Uterus (tissue), 4 donors: Measurements from ENCODE around the gene ARHGAP21. TPM values are rescaled to one million over a fixed set of nuclear protein-coding genes. Genes with fewer than 3 reads are reported as not detected.

ENCODE experiments used
- DNase-seq, 2 donors: peaks; one replicate each; pipeline ENCODE4 v3.0.0-alpha.2; 2019 to 2020
- H3K27ac ChIP-seq, 2 donors: fragments of 200-600 bp; sonication (generic); 1 replicate in 1 of 2; 2 replicates in 1 of 2; pipeline ENCODE4 v1.5.1; 2016 to 2018
- H3K27me3 ChIP-seq, 2 donors: fragments of 200-600 bp; sonication (generic); one replicate each; pipeline ENCODE4 v1.5.1; 2018 to 2019; ENCODE audit warnings: control low read depth in 1 of 2
- H3K36me3 ChIP-seq, 2 donors: fragments of 200-600 bp; sonication (generic); one replicate each; pipeline ENCODE4 v1.5.1; 2019; ENCODE audit warnings: control low read depth in 1 of 2
- H3K4me1 ChIP-seq, 2 donors: fragments of 200-600 bp; sonication (generic); one replicate each; pipeline ENCODE4 v1.5.1; 2018 to 2019; ENCODE audit warnings: control low read depth in 1 of 2
- H3K4me3 ChIP-seq, 2 donors: fragments of 200-600 bp; sonication (generic); 1 replicate in 1 of 2; 2 replicates in 1 of 2; pipeline ENCODE4 v1.5.1; 2018 to 2019; ENCODE audit warnings: mild to moderate bottlenecking in 1 of 2
- H3K9me3 ChIP-seq, 2 donors: fragments of 200-600 bp; sonication (generic); one replicate each; pipeline ENCODE4 v1.5.1; 2019; ENCODE audit warnings: control low read depth in 1 of 2
- CTCF ChIP-seq, 4 experiments: fragments of 200-600 bp in 2 of 4; fragments of 450-650 bp in 2 of 4; sonication (generic) in 2 of 4; IDR thresholded peaks; one replicate each; pipeline ENCODE4 v1.5.1; 2016 to 2019; ENCODE audit warnings: antibody characterized with exemption in 4 of 4, mild to moderate bottlenecking in 2 of 4, moderate library complexity in 1 of 4
- POLR2A ChIP-seq, 2 donors: fragments of 450-650 bp; IDR thresholded peaks; one replicate each; pipeline ENCODE4 v1.6.1; 2016; ENCODE audit warnings: antibody characterized with exemption in 2 of 2, mild to moderate bottlenecking in 1 of 2, moderate library complexity in 1 of 2
- intact Hi-C: fragments of 100-400 bp; cut with DNase I; formaldehyde crosslinking; loops from one replicate; pipeline ENCODE4 v1.15.1; 2023; ENCODE audit warnings: low total_unique reads
- total RNA-seq, 4 donors: library from RNA; depleted of rRNA in 3 of 4; stranded (reverse); fragments of >200 nt in 3 of 4; gene quantifications; one replicate each; pipeline versions ENCODE4 v1.1.0 to v1.2.4, GENCODE V29; 2014 to 2023
- donor health status: DM: yes; HTN: yes; CAD: no.

ARHGAP21 gene
- total RNA-seq, 4 donors from 2014 or later, result 90.4 to 168 (median 124) TPM

GRCh38 chr10:24744946-24745345 lies 21.3 kb upstream of the ARHGAP21 start:
- intact Hi-C loops, result no loop called here
- Histone ChIP-seq H3K27ac (no peak overlapping the region), H3K4me3 (no peak overlapping the region), H3K4me1 (no peaks in the 10 kb centered on the region), H3K9me3 (no peaks in the 10 kb centered on the region), H3K27me3 (no peaks in the 10 kb centered on the region), H3K36me3 (no peaks in the 10 kb centered on the region)
- no peak for TF ChIP-seq POLR2A (IDR thresholded peaks at IDR 0.05)
- no peak for DNase-seq

- Histone ChIP-seq H3K4me3 (no peak overlapping the region), H3K27me3 (no peaks in the 10 kb centered on the region), H3K4me1 (no peaks in the 10 kb centered on the region), H3K27ac (no peak overlapping the region), H3K36me3 (no peaks in the 10 kb centered on the region), H3K9me3 (no peaks in the 10 kb centered on the region)
- no peak for DNase-seq
- intact Hi-C loops, result no loop called here
- TF ChIP-seq CTCF (IDR thresholded peaks at IDR 0.05), result no peak
- TF ChIP-seq POLR2A (IDR thresholded peaks at IDR 0.05), result no peak
Measured at GRCh38 chr10:24740714-24741113, 17.0 kb upstream of the ARHGAP21 start.

GRCh38 chr10:24737001-24737400 lies 13.3 kb upstream of the ARHGAP21 start:
- no peaks in the 10 kb centered on the region for H3K9me3 ChIP-seq

GRCh38 chr10:24731942-24732341 lies 8.3 kb upstream of the ARHGAP21 start:
- no peaks in the 10 kb centered on the region for H3K9me3 ChIP-seq
- intact Hi-C loops, result no loop called here
- H3K36me3 ChIP-seq, result no peaks in the 10 kb centered on the region
- no peak for DNase-seq
- H3K4me3 ChIP-seq, result no peak overlapping the region
- H3K4me1 ChIP-seq, result no peaks in the 10 kb centered on the region
- no peaks in the 10 kb centered on the region for H3K27me3 ChIP-seq
- no peak overlapping the region for H3K27ac ChIP-seq
- TF ChIP-seq POLR2A (IDR thresholded peaks at IDR 0.05) (no peak), CTCF (IDR thresholded peaks at IDR 0.05) (no peak)

More at GRCh38 chr10:24737001-24737400, 13.3 kb upstream of the ARHGAP21 start:
- Histone ChIP-seq H3K27ac (no peak overlapping the region), H3K4me3 (no peak overlapping the region), H3K36me3 (no peaks in the 10 kb centered on the region), H3K27me3 (no peaks in the 10 kb centered on the region), H3K4me1 (no peaks in the 10 kb centered on the region)
- TF ChIP-seq POLR2A (IDR thresholded peaks at IDR 0.05) (no peak), CTCF (IDR thresholded peaks at IDR 0.05) (no peak)
- DNase-seq, result no peak
- intact Hi-C loops, result no loop called here

GRCh38 chr10:24730811-24731210 lies 7.1 kb upstream of the ARHGAP21 start:
- TF ChIP-seq CTCF (IDR thresholded peaks at IDR 0.05), result no peak
- no peak for TF ChIP-seq POLR2A (IDR thresholded peaks at IDR 0.05)
- Histone ChIP-seq H3K4me1 (no peaks in the 10 kb centered on the region), H3K27ac (no peak overlapping the region), H3K27me3 (no peaks in the 10 kb centered on the region), H3K9me3 (no peaks in the 10 kb centered on the region), H3K4me3 (no peak overlapping the region), H3K36me3 (no peaks in the 10 kb centered on the region)
- intact Hi-C loops, result no loop called here
- no peak for DNase-seq

GRCh38 chr10:24727786-24728185 lies 4.1 kb upstream of the ARHGAP21 start:
- Histone ChIP-seq H3K4me1 (no peaks in the 10 kb centered on the region), H3K9me3 (no peaks in the 10 kb centered on the region), H3K27ac (no peak overlapping the region), H3K4me3 (no peak overlapping the region), H3K36me3 (no peaks in the 10 kb centered on the region), H3K27me3 (no peaks in the 10 kb centered on the region)
- TF ChIP-seq CTCF (IDR thresholded peaks at IDR 0.05), result no peak
- no peak for TF ChIP-seq POLR2A (IDR thresholded peaks at IDR 0.05)
- no peak for DNase-seq
- intact Hi-C loops, result loop anchor here (10.0 kb wide), 1 partner anchor 227 kb away; the partner anchor contains the start of gene PRTFDC1
